HepG2 (cell line): ENCODE data around the gene MED13. TPM values are rescaled to one million over a fixed set of nuclear protein-coding genes. Genes with fewer than 3 reads are reported as not detected.
A peak's percentile ranks its signal among the peaks of the same experiment; 100 is the strongest.

Source experiments
- AFF4 ChIP-seq: sonication (generic); formaldehyde crosslinking; IDR thresholded peaks from 2 replicates; pipeline ENCODE4 v1.4.0; 2020; ENCODE audit warnings: missing genetic modification reagents
- BORCS8-MEF2B ChIP-seq: sonication (generic); formaldehyde crosslinking; IDR thresholded peaks from 2 replicates; pipeline ENCODE4 v1.8.0; 2022; ENCODE audit warnings: mild to moderate bottlenecking, missing genetic modification reagents
- ESRRA ChIP-seq: sonication (generic); formaldehyde crosslinking; IDR thresholded peaks from 2 replicates; pipeline ENCODE4 v1.5.1; 2020; ENCODE audit warnings: mild to moderate bottlenecking, low read depth, missing genetic modification reagents
- FOXA1 ChIP-seq, 2 experiments: fragments of 450-650 bp in 1 of 2; sonication (generic) in 1 of 2; formaldehyde crosslinking in 1 of 2; IDR thresholded peaks; 2 replicates each; pipeline versions ENCODE4 v1.4.0 to v1.6.1; 2016 to 2020; ENCODE audit warnings: missing genetic modification reagents in 1 of 2
- GATAD1 ChIP-seq: IDR thresholded peaks from 2 replicates; pipeline ENCODE4 v1.6.1; 2016; ENCODE audit warnings: missing genetic modification reagents, missing compliant biosample characterization
- HOMEZ ChIP-seq: IDR thresholded peaks from 2 replicates; pipeline ENCODE4 v1.6.1; 2016; ENCODE audit warnings: low read depth
- KDM2A ChIP-seq: sonication (generic); formaldehyde crosslinking; IDR thresholded peaks from 2 replicates; pipeline ENCODE4 v1.4.0; 2020; ENCODE audit warnings: low read depth, missing genetic modification reagents, borderline replicate concordance
- KLF12 ChIP-seq: sonication (generic); formaldehyde crosslinking; IDR thresholded peaks from 2 replicates; pipeline ENCODE4 v1.4.0; 2020; ENCODE audit warnings: missing genetic modification reagents, borderline replicate concordance
- LCORL ChIP-seq, 2 experiments: fragments of 450-650 bp in 1 of 2; sonication (generic) in 1 of 2; formaldehyde crosslinking in 1 of 2; IDR thresholded peaks; 2 replicates each; pipeline versions ENCODE4 v1.5.0 to v1.6.1; 2017 to 2020; ENCODE audit warnings: antibody characterized with exemption in 1 of 2, missing genetic modification reagents in 1 of 2
- MIER3 ChIP-seq: IDR thresholded peaks from 2 replicates; pipeline ENCODE4 v1.6.1; 2016; ENCODE audit warnings: missing compliant biosample characterization, borderline replicate concordance
- NCOA2 ChIP-seq: sonication (generic); formaldehyde crosslinking; IDR thresholded peaks from 2 replicates; pipeline ENCODE4 v1.8.0; 2022; ENCODE audit warnings: inconsistent platforms
- NR2C2 ChIP-seq: sonication (generic); formaldehyde crosslinking; IDR thresholded peaks from 2 replicates; pipeline ENCODE4 v1.4.0; 2020; ENCODE audit warnings: missing genetic modification reagents, mild to moderate bottlenecking, moderate library complexity, borderline replicate concordance
- RFXAP ChIP-seq: sonication (generic); formaldehyde crosslinking; IDR thresholded peaks from 2 replicates; pipeline ENCODE4 v1.4.0; 2020; ENCODE audit warnings: missing genetic modification reagents, borderline replicate concordance
- SAP130 ChIP-seq: IDR thresholded peaks from 2 replicates; pipeline ENCODE4 v1.6.1; 2016; ENCODE audit warnings: low read depth
- TCF7L2 ChIP-seq: IDR thresholded peaks from 2 replicates; pipeline ENCODE4 v1.6.1; 2011; ENCODE audit warnings: mild to moderate bottlenecking, low read depth, low read length, moderate library complexity
- YY1 ChIP-seq: IDR thresholded peaks from 2 replicates; pipeline ENCODE4 v1.6.1; 2011; ENCODE audit warnings: low read length, low read depth, moderate library complexity, mild to moderate bottlenecking; ENCODE audit not compliant: insufficient read depth, insufficient replicate concordance
- ZFX ChIP-seq: sonication (generic); formaldehyde crosslinking; IDR thresholded peaks from 2 replicates; pipeline ENCODE4 v1.4.0; 2020; ENCODE audit warnings: mild to moderate bottlenecking, low read depth, missing genetic modification reagents, moderate library complexity
- ZNF275 ChIP-seq: sonication (generic); formaldehyde crosslinking; IDR thresholded peaks from 2 replicates; pipeline ENCODE4 v1.8.0; 2022; ENCODE audit warnings: missing genetic modification reagents, mild to moderate bottlenecking, inconsistent platforms, borderline replicate concordance
- ZNF414 ChIP-seq: sonication (generic); formaldehyde crosslinking; IDR thresholded peaks from 2 replicates; pipeline ENCODE4 v1.5.0; 2020; ENCODE audit warnings: missing genetic modification reagents
- ZNF607 ChIP-seq: sonication (generic); formaldehyde crosslinking; IDR thresholded peaks from 2 replicates; pipeline ENCODE4 v1.5.1; 2020; ENCODE audit warnings: missing genetic modification reagents, mild to moderate bottlenecking, borderline replicate concordance
- polyA plus RNA-seq, 8 experiments: library from polyadenylated mRNA; depleted of rRNA in 3 of 8; stranded (reverse) in 7 of 8; unstranded in 1 of 8; fragments of >200 nt; fragmentation: Illumina TruSeq in 4 of 8; extraction: Trizol in 4 of 8; gene quantifications; 2 replicates each; pipeline versions ENCODE4 v1.2.1 to v1.2.3, GENCODE V29; 2011 to 2016; ENCODE audit warnings: low read depth in 4 of 8, missing spikeins in 1 of 8, mixed read lengths in 1 of 8; ENCODE audit not compliant: insufficient read depth in 1 of 8
- total RNA-seq, 5 experiments: library from RNA; depleted of rRNA; stranded (reverse); fragments of >200 nt; fragmentation: Illumina TruSeq; extraction: Trizol; gene quantifications; 2 replicates each; pipeline ENCODE4 v1.2.3, GENCODE V29; 2016; ENCODE audit warnings: low read depth in 1 of 5

The MED13 gene
- total and polyA plus RNA-seq, 2 of the 13 experiments (the other 11 are each of a cell fraction or from before 2014, with no cell fraction given), result 27.4 to 69.1 TPM

GRCh38 chr17:62109378-62109902 is 44.4 kb upstream of the MED13 start (continued):
- TF ChIP-seq AFF4 (CRISPR knock-in tag), result 0 out of 2 replicates have a peak, but pooled peaks have one; percentile 62
- peak; percentile 92; the same call in 1 of the 2 replicates for TF ChIP-seq BORCS8-MEF2B (CRISPR knock-in tag)
- TF ChIP-seq YY1, result peak; percentile 79
- TF ChIP-seq HOMEZ (CRISPR knock-in tag), result peak; percentile 83; the same call in 1 of the 2 replicates
- peak; percentile 64 for TF ChIP-seq SAP130 (CRISPR knock-in tag)
- no peak for TF ChIP-seq KLF12 (CRISPR knock-in tag)
- peak; percentile 48; the same call in 1 of the 2 replicates for TF ChIP-seq NCOA2 (CRISPR knock-in tag)
- TF ChIP-seq KDM2A, result peak; percentile 92
- TF ChIP-seq ZNF414, result peak; percentile 78; the same call in 1 of the 2 replicates
- TF ChIP-seq RFXAP, result peak; percentile 82; the same call in 1 of the 2 replicates
- TF ChIP-seq ESRRA, result no peak
- no peak for TF ChIP-seq FOXA1 (IDR thresholded peaks at IDR 0.05)
- peak; percentile 43; the same call in 1 of the 2 replicates for TF ChIP-seq FOXA1 (CRISPR knock-in tag; IDR thresholded peaks at IDR 0.05)
- no peak for TF ChIP-seq LCORL (IDR thresholded peaks at IDR 0.05)
- TF ChIP-seq LCORL (CRISPR knock-in tag; IDR thresholded peaks at IDR 0.05), result peak; percentile 80
- TF ChIP-seq GATAD1 (CRISPR knock-in tag), result peak; percentile 68; the same call in 1 of the 2 replicates
- peak; percentile 63; the same call in 1 of the 2 replicates for TF ChIP-seq ZNF607
- no peak for TF ChIP-seq NR2C2 (CRISPR knock-in tag)
- no peak for TF ChIP-seq TCF7L2
- TF ChIP-seq ZNF275 (CRISPR knock-in tag), result no peak
- TF ChIP-seq MIER3 (CRISPR knock-in tag), result peak; percentile 74
- TF ChIP-seq ZFX, result peak; percentile 62; the same call in 1 of the 2 replicates
- TF ChIP-seq, all 625 proteins: peak for 212
